K562 (cell line): Measurements from ENCODE around the gene PYGB. TPM values are rescaled to one million over a fixed set of nuclear protein-coding genes. Genes with fewer than 3 reads are reported as not detected.

Source experiments
- CTCF ChIP-seq, 3 experiments: IDR thresholded peaks in 2 of 3; conservative IDR thresholded peaks in 1 of 3; 2 replicates each; pipeline ENCODE4 v1.5.1; 2011 to 2012; ENCODE audit warnings: low read length in 3 of 3, mild to moderate bottlenecking in 3 of 3, control low read depth in 2 of 3, improper control_type of control experiment in 1 of 3, inconsistent platforms in 1 of 3, low read depth in 1 of 3, mixed read lengths in 1 of 3, moderate library complexity in 1 of 3; ENCODE audit not compliant: insufficient read depth in 2 of 3
- GATA2 ChIP-seq: sonication (generic); formaldehyde crosslinking; IDR thresholded peaks from 2 replicates; pipeline ENCODE4 v1.4.0; 2020; ENCODE audit warnings: mild to moderate bottlenecking, missing genetic modification reagents
- HCFC1 ChIP-seq: IDR thresholded peaks from 2 replicates; pipeline ENCODE4 v1.6.1; 2012; ENCODE audit warnings: low read depth, low read length, improper control_type of control experiment
- HMBOX1 ChIP-seq: sonication (generic); IDR thresholded peaks from 2 replicates; pipeline ENCODE4 v1.6.1; 2016
- HMG20B ChIP-seq: fragments of 250-450 bp; sonication (Bioruptor Pico); IDR thresholded peaks from 2 replicates; pipeline ENCODE4 v1.5.0; 2021; ENCODE audit warnings: mild to moderate bottlenecking
- MEIS2 ChIP-seq: fragments of 450-650 bp; IDR thresholded peaks from 2 replicates; pipeline ENCODE4 v1.6.1; 2014; ENCODE audit warnings: mild to moderate bottlenecking; ENCODE audit not compliant: partially characterized antibody
- NR0B1 ChIP-seq: fragments of 450-650 bp; IDR thresholded peaks from one replicate; pipeline ENCODE4 v1.6.1; 2018; ENCODE audit warnings: mild to moderate bottlenecking, moderate library complexity; ENCODE audit not compliant: partially characterized antibody
- POLR2AphosphoS5 ChIP-seq: IDR thresholded peaks from 2 replicates; pipeline ENCODE4 v1.6.1; 2011; ENCODE audit warnings: mild to moderate bottlenecking, low read depth, low read length, moderate library complexity; ENCODE audit not compliant: control insufficient read depth, insufficient read depth
- RAD21 ChIP-seq, 2 experiments: fragments of 250-450 bp in 1 of 2; fragments of 450-650 bp in 1 of 2; sonication (Bioruptor Pico) in 1 of 2; formaldehyde crosslinking in 1 of 2; IDR thresholded peaks in 1 of 2; conservative IDR thresholded peaks in 1 of 2; 2 replicates each; pipeline versions ENCODE4 v1.4.0 to v1.8.0; 2020 to 2022; ENCODE audit warnings: mild to moderate bottlenecking in 2 of 2, moderate library complexity in 1 of 2
- RBM34 ChIP-seq: fragments of 200-400 bp; formaldehyde crosslinking; IDR thresholded peaks from 2 replicates; pipeline ENCODE4 v1.6.1; 2018; ENCODE audit warnings: low read length, borderline replicate concordance; ENCODE audit not compliant: insufficient read depth
- RHOXF2B ChIP-seq: fragments of 250-450 bp; sonication (Bioruptor Pico); conservative IDR thresholded peaks from 2 replicates; pipeline ENCODE4 v1.5.1; 2021
- RUNX1 ChIP-seq: sonication (generic); IDR thresholded peaks from 2 replicates; pipeline ENCODE4 v1.6.1; 2016; ENCODE audit warnings: antibody characterized with exemption, low read depth
- SFPQ ChIP-seq: fragments of 200-400 bp; formaldehyde crosslinking; IDR thresholded peaks from 2 replicates; pipeline ENCODE4 v1.6.1; 2017; ENCODE audit warnings: mild to moderate bottlenecking, low read depth, low read length, moderate library complexity
- SMAD2 ChIP-seq: fragments of 150-350 bp; IDR thresholded peaks from 2 replicates; pipeline ENCODE4 v1.6.1; 2014; ENCODE audit warnings: low read depth, mild to moderate bottlenecking, low read length
- SNIP1 ChIP-seq: fragments of 450-650 bp; IDR thresholded peaks from 2 replicates; pipeline ENCODE4 v1.7.1; 2017; ENCODE audit warnings: low read depth, mild to moderate bottlenecking
- TAL1 ChIP-seq: fragments of 450-650 bp; IDR thresholded peaks from 2 replicates; pipeline ENCODE4 v1.6.1; 2016; ENCODE audit warnings: mild to moderate bottlenecking
- TARDBP ChIP-seq: fragments of 450-650 bp; IDR thresholded peaks from 2 replicates; pipeline ENCODE4 v1.6.1; 2016
- THAP7 ChIP-seq: fragments of 250-450 bp; sonication (Bioruptor Pico); IDR thresholded peaks from 2 replicates; pipeline ENCODE4 v1.5.0; 2021
- polyA plus RNA-seq, 8 experiments: library from polyadenylated mRNA; depleted of rRNA in 4 of 8; stranded (reverse) in 5 of 8; unstranded in 3 of 8; fragments of >200 nt; fragmentation: Nextera tagmentation in 2 of 8; fragmentation: Illumina TruSeq in 1 of 8; extraction: Ambion mirVana in 2 of 8; extraction: Trizol in 1 of 8; gene quantifications; 2 replicates each; pipeline versions ENCODE4 v1.2.1 to v1.2.3, GENCODE V29; 2011 to 2014; ENCODE audit warnings: inconsistent platforms in 1 of 8, missing spikeins in 1 of 8
- total RNA-seq, 7 experiments: library from RNA; depleted of rRNA in 6 of 7; stranded (reverse); fragments of >200 nt in 6 of 7; fragmentation: Illumina TruSeq in 2 of 7; extraction: Trizol in 2 of 7; gene quantifications; 2 replicates each; pipeline versions ENCODE4 v1.2.1 to v1.2.3, GENCODE V29; 2011 to 2021; ENCODE audit warnings: low replicate concordance in 1 of 7
- TF ChIP-seq, protein P1 (sequence below): fragments of 250-450 bp; sonication (Bioruptor Pico); IDR thresholded peaks from 2 replicates; pipeline ENCODE4 v1.8.0; 2021; ENCODE audit warnings: moderate library complexity, mild to moderate bottlenecking, inconsistent platforms

The PYGB gene
- total and polyA plus RNA-seq, 9 of the 15 experiments (the other 6 are each of a cell fraction or from before 2014, with no cell fraction given) = 0.34 to 18.0 (median 9.8) TPM

GRCh38 chr20:25223179-25223661, 24.7 kb upstream of the PYGB start (continued):
- TF ChIP-seq SFPQ (no peak), POLR2AphosphoS5 (no peak), HMG20B (CRISPR knock-in tag) (no peak), THAP7 (CRISPR knock-in tag) (no peak), MEIS2 (peak; percentile 33), TAL1 (0 out of 2 replicates have a peak, but pooled peaks have one; percentile 31), RAD21 (CRISPR knock-in tag; conservative IDR thresholded peaks at IDR 0.05 in 1 of 2, IDR thresholded peaks at IDR 0.05 in 1 of 2) (peak; percentile 16 to 50; a peak in 2 of 4 replicates), SNIP1 (no peak), RBM34 (no peak), RHOXF2B (no peak), SMAD2 (no peak), TARDBP (no peak), GATA2 (CRISPR knock-in tag) (no peak), HMBOX1 (0 out of 2 replicates have a peak, but pooled peaks have one; percentile 29), CTCF (IDR thresholded peaks at IDR 0.05 in 2 of 3, conservative IDR thresholded peaks at IDR 0.05 in 1 of 3; ENCODE audit: insufficient read depth in 2 of 3, low read depth in 1 of 3, low read length in 3 of 3) (peak; percentile 9 to 31 (median 25); a peak in 3 of 6 replicates), RUNX1 (no peak), NR0B1 (no peak), HCFC1 (no peak)
- TF ChIP-seq, protein P1, sequence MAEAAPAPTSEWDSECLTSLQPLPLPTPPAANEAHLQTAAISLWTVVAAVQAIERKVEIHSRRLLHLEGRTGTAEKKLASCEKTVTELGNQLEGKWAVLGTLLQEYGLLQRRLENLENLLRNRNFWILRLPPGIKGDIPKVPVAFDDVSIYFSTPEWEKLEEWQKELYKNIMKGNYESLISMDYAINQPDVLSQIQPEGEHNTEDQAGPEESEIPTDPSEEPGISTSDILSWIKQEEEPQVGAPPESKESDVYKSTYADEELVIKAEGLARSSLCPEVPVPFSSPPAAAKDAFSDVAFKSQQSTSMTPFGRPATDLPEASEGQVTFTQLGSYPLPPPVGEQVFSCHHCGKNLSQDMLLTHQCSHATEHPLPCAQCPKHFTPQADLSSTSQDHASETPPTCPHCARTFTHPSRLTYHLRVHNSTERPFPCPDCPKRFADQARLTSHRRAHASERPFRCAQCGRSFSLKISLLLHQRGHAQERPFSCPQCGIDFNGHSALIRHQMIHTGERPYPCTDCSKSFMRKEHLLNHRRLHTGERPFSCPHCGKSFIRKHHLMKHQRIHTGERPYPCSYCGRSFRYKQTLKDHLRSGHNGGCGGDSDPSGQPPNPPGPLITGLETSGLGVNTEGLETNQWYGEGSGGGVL = no peak
